ENCODE data around the gene RBMS1. TPM values are rescaled to one million over a fixed set of nuclear protein-coding genes. Genes with fewer than 3 reads are reported as not detected.

Gene RBMS1
- total and polyA plus RNA-seq, 4 donors, result 7.9 to 23.5 (median 15.5) TPM

GRCh38 chr2:160353813-160354212 lies 139.8 kb downstream of the RBMS1 start (continued):
- TF ChIP-seq HNF4A (conservative IDR thresholded peaks at IDR 0.05), result no peak

DNA sequence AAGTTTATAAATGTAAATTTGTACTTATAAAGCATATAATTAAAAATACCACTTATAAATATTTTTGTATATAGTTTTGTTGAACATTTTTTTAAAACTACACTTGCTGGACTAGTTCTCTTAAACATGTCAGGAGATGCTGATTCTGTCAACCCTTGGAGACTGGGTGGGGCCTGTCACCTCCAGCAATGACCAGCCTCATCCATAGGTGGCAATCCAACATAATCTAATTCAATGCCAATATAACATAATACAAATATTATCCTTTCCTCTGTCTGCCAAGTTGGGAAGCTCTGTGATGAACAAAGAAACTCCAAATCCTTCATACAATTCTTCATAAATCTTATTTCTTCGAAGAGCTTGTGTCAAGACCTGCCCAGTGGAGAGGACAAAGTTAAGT lies 140.4 kb downstream of the RBMS1 start:
- DNase-seq (ENCODE audit: low spot score), result no peak
- no peaks in the 10 kb centered on the region for H3K27me3 ChIP-seq (ENCODE audit: control insufficient read depth in 4 of 4, insufficient read depth in 4 of 4, low read length in 3 of 4)
- H3K9ac ChIP-seq (ENCODE audit: low read depth in 1 of 2, low read length in 2 of 2), result no peak overlapping the region
- 81% methylated on average over 1 of the region's 1 CpG for WGBS
- no peak overlapping the region for H3K27ac ChIP-seq (ENCODE audit: low read depth in 1 of 2, low read length in 2 of 2)
- TF ChIP-seq, protein P1, sequence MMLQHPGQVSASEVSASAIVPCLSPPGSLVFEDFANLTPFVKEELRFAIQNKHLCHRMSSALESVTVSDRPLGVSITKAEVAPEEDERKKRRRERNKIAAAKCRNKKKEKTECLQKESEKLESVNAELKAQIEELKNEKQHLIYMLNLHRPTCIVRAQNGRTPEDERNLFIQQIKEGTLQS (IDR thresholded peaks at IDR 0.05), result no peak
- TF ChIP-seq RAD21 (IDR thresholded peaks at IDR 0.05), result peak; percentile 37 to 43
- no peak for TF ChIP-seq RXRA (IDR thresholded peaks at IDR 0.05)
- TF ChIP-seq EGR1 (IDR thresholded peaks at IDR 0.05; ENCODE audit: low read depth in 2 of 2), result no peak
- no peak for TF ChIP-seq SP1 (IDR thresholded peaks at IDR 0.05)
- TF ChIP-seq NR2F2 (IDR thresholded peaks at IDR 0.05), result no peak
- no peak for TF ChIP-seq ZBTB33 (IDR thresholded peaks at IDR 0.05)
- TF ChIP-seq, protein P2, sequence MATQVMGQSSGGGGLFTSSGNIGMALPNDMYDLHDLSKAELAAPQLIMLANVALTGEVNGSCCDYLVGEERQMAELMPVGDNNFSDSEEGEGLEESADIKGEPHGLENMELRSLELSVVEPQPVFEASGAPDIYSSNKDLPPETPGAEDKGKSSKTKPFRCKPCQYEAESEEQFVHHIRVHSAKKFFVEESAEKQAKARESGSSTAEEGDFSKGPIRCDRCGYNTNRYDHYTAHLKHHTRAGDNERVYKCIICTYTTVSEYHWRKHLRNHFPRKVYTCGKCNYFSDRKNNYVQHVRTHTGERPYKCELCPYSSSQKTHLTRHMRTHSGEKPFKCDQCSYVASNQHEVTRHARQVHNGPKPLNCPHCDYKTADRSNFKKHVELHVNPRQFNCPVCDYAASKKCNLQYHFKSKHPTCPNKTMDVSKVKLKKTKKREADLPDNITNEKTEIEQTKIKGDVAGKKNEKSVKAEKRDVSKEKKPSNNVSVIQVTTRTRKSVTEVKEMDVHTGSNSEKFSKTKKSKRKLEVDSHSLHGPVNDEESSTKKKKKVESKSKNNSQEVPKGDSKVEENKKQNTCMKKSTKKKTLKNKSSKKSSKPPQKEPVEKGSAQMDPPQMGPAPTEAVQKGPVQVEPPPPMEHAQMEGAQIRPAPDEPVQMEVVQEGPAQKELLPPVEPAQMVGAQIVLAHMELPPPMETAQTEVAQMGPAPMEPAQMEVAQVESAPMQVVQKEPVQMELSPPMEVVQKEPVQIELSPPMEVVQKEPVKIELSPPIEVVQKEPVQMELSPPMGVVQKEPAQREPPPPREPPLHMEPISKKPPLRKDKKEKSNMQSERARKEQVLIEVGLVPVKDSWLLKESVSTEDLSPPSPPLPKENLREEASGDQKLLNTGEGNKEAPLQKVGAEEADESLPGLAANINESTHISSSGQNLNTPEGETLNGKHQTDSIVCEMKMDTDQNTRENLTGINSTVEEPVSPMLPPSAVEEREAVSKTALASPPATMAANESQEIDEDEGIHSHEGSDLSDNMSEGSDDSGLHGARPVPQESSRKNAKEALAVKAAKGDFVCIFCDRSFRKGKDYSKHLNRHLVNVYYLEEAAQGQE (IDR thresholded peaks at IDR 0.05), result no peak
- no peak for TF ChIP-seq FOXA2 (IDR thresholded peaks at IDR 0.05)
- no peak for TF ChIP-seq HNF4A (conservative IDR thresholded peaks at IDR 0.05)
- TF ChIP-seq, protein P3, sequence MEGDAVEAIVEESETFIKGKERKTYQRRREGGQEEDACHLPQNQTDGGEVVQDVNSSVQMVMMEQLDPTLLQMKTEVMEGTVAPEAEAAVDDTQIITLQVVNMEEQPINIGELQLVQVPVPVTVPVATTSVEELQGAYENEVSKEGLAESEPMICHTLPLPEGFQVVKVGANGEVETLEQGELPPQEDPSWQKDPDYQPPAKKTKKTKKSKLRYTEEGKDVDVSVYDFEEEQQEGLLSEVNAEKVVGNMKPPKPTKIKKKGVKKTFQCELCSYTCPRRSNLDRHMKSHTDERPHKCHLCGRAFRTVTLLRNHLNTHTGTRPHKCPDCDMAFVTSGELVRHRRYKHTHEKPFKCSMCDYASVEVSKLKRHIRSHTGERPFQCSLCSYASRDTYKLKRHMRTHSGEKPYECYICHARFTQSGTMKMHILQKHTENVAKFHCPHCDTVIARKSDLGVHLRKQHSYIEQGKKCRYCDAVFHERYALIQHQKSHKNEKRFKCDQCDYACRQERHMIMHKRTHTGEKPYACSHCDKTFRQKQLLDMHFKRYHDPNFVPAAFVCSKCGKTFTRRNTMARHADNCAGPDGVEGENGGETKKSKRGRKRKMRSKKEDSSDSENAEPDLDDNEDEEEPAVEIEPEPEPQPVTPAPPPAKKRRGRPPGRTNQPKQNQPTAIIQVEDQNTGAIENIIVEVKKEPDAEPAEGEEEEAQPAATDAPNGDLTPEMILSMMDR (IDR thresholded peaks at IDR 0.05; ENCODE audit: low read depth, low read length, missing input control), result peak; percentile 18
- TF ChIP-seq FOXA1 (IDR thresholded peaks at IDR 0.05), result no peak
- no peaks in the 10 kb centered on the region for H3K36me3 ChIP-seq (ENCODE audit: control insufficient read depth in 4 of 4, insufficient read depth in 3 of 4, low read depth in 1 of 4, low read length in 3 of 4)
- H3K4me3 ChIP-seq (ENCODE audit: low read depth in 1 of 3, low read length in 3 of 3), result no peak overlapping the region
- H3K4me1 ChIP-seq (ENCODE audit: control insufficient read depth in 4 of 4, insufficient read depth in 4 of 4, low read length in 3 of 4), result peaks cover 0 to 1% (median 0%) of the 10 kb centered on the region in 4 donors
- no peaks in the 10 kb centered on the region for H3K9me3 ChIP-seq (ENCODE audit: control insufficient read depth in 4 of 4, low read length in 3 of 4)

- DNase-seq (ENCODE audit: low spot score), result no peak
- no peaks in the 10 kb centered on the region for H3K27me3 ChIP-seq (ENCODE audit: control insufficient read depth in 4 of 4, insufficient read depth in 4 of 4, low read length in 3 of 4)
- no peaks in the 10 kb centered on the region for H3K36me3 ChIP-seq (ENCODE audit: control insufficient read depth in 4 of 4, insufficient read depth in 3 of 4, low read depth in 1 of 4, low read length in 3 of 4)
- no peak overlapping the region for H3K9ac ChIP-seq (ENCODE audit: low read depth in 1 of 2, low read length in 2 of 2)
- no peak overlapping the region for H3K4me3 ChIP-seq (ENCODE audit: low read depth in 1 of 3, low read length in 3 of 3)
- 88% methylated on average over 5 of the region's 5 CpGs for WGBS
- H3K9me3 ChIP-seq (ENCODE audit: control insufficient read depth in 4 of 4, low read length in 3 of 4), result no peaks in the 10 kb centered on the region
- peaks cover 0 to 1% (median 0%) of the 10 kb centered on the region in 4 donors for H3K4me1 ChIP-seq (ENCODE audit: control insufficient read depth in 4 of 4, insufficient read depth in 4 of 4, low read length in 3 of 4)
- TF ChIP-seq RAD21 (IDR thresholded peaks at IDR 0.05), result no peak
- TF ChIP-seq, protein P4, sequence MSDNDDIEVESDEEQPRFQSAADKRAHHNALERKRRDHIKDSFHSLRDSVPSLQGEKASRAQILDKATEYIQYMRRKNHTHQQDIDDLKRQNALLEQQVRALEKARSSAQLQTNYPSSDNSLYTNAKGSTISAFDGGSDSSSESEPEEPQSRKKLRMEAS (IDR thresholded peaks at IDR 0.05), result no peak
- TF ChIP-seq YY1 (IDR thresholded peaks at IDR 0.05), result no peak
- TF ChIP-seq, protein P2 (IDR thresholded peaks at IDR 0.05), result no peak
- TF ChIP-seq HNF4A (conservative IDR thresholded peaks at IDR 0.05), result no peak
- TF ChIP-seq FOXA1 (IDR thresholded peaks at IDR 0.05), result no peak
- no peak for TF ChIP-seq SP1 (IDR thresholded peaks at IDR 0.05)
- no peak for TF ChIP-seq JUND (IDR thresholded peaks at IDR 0.05)
- TF ChIP-seq, protein P1 (IDR thresholded peaks at IDR 0.05), result no peak
- no peak for TF ChIP-seq ZBTB33 (IDR thresholded peaks at IDR 0.05)
- no peak overlapping the region for H3K27ac ChIP-seq (ENCODE audit: low read depth in 1 of 2, low read length in 2 of 2)
Observed at GRCh38 chr2:160352500-160352899, 141.1 kb downstream of the RBMS1 start.
